GM19397 (cell line): Measurements from ENCODE around the gene PLEKHH2.
"Not testable (repeated sequence)": the region's sequence is repeated elsewhere in the genome, so short reads cannot be mapped to it uniquely, and the experiment has no call there.

Experiments used
- ATAC-seq: cut with Tn5 transposase; IDR thresholded peaks from one replicate; pipeline ENCODE4 v1.9.1; 2021; ENCODE audit warnings: mild to moderate bottlenecking, moderate library complexity; ENCODE audit not compliant: unreplicated experiment

Gene PLEKHH2

GRCh38 chr2:43637030-43637803 is at the start of gene PLEKHH2:
PLEKHH2 (plus strand) TSS chr2:43637260; CDS start chr2:43644674, 7,414 bp downstream.
- peak; percentile 100 for ATAC-seq

GRCh38 chr2:43592443-43592842 is 44.6 kb upstream of the PLEKHH2 start:
- no peak for ATAC-seq

DNA sequence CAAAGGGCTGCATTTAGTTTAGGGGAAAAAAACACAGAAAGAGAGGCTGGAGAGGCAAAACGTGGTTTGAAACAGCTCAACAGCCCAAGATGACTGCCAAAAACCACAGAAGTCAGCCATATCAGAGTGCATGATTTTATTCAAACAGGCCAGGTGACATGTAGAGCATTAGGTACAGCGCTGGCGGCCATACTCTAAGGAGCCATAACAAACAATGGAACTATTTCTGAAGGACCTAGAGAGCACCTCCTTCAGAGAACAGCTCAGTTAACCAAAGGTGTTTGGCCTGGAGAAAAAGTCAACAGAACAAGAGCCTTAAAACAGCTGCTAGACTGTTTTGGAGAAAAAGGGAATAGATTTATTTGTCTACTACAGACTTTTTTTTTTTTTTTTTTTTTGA is 43.8 kb upstream of the PLEKHH2 start:
- ATAC-seq, result no peak

DNA sequence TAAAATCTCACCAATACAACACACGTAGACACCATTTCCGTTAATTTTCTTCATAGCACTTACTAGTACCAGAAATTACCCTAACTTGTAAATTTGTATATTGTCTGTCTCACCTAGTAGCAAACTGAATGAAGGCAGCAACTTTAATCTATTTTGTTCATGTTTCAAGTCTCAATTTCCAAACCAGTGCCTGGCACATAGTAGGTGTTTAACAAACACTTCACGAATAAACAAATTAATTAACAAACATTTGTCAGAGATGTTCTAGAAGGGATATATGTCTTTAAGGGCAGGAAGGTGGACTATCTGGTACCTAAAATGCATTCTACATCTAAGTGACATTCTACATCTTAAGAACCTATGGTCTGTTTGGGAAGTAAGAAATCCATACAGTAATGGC is 42.2 kb upstream of the PLEKHH2 start:
- no peak for ATAC-seq

- ATAC-seq, result peak; percentile 99
Measured at GRCh38 chr2:43595603-43596412, 41.3 kb upstream of the PLEKHH2 start, which contains the start of gene THADA. THADA (minus strand) TSS chr2:43596038; CDS start chr2:43592392, 3,646 bp downstream.

- ATAC-seq, result not testable (repeated sequence)
Measured at GRCh38 chr2:43600596-43600995, 36.5 kb upstream of the PLEKHH2 start.

DNA sequence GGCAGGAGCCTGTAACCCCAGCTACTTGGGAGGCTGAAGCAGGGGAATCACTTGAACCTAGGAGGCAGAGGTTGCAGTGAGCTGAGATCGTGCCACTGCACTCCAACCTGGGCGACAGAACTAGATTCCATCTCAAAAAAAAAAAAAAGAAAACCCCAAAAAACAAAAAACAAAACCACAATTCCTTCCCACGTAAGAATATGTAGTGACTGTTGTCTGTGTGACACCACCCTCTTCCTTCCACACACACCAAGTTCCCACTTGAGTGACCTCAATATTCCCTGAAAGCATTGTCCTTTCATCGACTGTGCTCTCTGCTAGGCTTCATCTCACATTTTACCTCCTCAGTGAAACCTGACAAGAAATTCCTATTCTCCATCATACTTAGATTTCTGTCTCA is 32.4 kb upstream of the PLEKHH2 start:
- no peak for ATAC-seq

DNA sequence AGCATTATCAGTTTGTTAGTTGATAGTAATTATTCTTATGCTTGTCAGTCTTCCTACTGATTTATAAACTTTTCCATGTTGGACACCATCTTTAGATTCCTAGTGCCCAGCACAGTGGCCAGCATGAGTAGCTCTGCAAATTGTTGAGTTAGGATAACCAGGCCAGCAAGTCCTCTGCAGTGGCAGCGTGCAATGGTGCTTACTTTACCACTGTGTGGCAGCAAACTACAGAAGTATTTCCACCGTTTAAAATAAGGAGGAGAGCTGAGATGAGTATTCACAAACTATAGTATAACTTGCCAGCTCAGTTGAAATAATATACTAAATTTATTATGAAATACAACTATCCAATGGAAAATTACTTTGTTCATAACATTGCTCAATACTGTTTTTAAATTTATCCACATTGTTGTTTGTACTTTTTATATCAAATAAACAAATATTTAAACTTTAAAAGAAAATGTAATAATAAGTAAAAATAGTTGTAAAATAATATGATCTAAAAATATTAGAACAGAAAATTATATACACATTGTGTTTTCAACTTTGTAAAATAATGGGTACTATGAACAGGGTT is 31.9 kb upstream of the PLEKHH2 start:
- ATAC-seq, result no peak

DNA sequence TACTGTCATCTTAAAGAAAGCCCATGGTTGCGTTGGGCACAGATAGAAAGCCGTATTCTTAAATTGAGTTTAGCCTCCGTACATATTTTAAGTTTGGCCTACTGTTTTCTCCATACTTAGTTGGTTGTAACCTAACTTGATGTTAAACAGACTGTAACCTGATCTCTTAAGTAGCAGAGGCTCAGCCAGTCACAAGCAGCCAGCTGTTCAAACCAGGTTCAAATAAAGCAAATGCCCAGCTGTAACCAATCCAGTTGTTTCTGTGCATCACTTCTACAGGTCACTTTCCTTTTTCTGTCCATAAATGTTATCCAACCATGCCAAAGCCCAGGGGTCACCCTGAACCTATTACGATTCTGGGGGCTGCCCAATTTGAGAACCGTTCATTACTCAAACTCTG is 31.2 kb upstream of the PLEKHH2 start:
- no peak for ATAC-seq

GRCh38 chr2:43609290-43609918 is 27.7 kb upstream of the PLEKHH2 start:
- no peak for ATAC-seq

DNA sequence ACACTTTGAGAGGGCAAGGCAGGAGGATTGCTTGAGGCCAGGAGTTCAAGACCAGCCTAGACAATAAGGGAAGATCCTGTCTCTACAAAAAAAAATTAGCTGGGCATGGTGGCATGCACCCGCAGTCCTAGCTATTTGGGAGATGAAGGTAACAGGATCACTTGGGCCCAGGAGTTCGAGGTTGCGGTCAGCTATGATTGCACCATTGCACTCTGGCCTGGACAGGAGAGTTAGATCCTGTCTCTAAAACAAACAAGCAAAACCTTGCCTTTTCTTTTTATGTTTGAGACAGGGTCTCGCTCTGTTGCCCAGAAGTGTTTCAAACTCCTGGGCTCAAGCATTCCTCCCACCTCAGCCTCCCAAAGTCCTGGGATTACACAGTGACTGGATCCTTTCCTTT is 26.7 kb upstream of the PLEKHH2 start:
- no peak for ATAC-seq

DNA sequence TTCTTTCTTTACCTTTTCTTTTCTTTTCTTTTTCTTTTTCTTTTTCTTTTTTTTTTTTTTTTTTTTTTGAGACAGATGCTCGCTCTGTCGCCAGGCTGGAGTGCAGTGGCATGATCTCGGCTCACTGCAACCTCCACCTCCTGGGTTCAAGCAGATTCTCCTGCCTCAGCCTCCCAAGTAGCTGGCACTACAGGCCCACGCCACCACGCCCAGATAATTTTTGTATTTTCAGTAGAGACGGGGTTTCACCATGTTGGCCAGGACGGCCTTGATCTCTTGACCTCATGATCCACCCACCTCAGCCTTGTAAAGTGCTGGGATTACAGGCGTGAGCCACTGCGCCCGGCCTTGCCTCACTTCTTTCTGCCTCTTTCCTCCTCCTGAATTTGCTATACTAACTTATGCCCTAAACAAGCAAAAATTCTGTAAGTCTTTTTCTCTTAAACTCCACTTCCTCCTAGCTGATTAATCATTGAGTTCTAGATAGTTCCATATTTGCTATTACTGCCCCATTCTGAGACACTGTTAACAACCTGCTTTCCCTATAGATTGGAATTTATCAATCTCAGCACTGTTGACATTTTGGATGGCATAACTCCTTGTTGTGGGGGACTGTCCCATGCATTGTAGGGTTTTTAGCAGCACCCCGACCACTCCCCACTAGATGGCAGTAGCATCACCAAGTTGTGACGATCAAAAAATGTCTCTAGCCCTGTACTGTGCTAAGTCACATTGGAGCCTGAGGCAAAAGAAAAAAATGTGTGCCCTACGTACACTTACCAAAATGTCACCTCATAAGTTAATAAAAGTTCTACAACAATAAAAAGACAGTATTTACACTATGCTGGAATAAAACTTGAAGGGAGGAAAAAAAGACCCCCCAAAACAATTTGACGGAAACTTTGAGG is 24.8 kb upstream of the PLEKHH2 start:
- peak; percentile 77 for ATAC-seq

- no peak for ATAC-seq
Measured at GRCh38 chr2:43612944-43613343, 24.1 kb upstream of the PLEKHH2 start.

DNA sequence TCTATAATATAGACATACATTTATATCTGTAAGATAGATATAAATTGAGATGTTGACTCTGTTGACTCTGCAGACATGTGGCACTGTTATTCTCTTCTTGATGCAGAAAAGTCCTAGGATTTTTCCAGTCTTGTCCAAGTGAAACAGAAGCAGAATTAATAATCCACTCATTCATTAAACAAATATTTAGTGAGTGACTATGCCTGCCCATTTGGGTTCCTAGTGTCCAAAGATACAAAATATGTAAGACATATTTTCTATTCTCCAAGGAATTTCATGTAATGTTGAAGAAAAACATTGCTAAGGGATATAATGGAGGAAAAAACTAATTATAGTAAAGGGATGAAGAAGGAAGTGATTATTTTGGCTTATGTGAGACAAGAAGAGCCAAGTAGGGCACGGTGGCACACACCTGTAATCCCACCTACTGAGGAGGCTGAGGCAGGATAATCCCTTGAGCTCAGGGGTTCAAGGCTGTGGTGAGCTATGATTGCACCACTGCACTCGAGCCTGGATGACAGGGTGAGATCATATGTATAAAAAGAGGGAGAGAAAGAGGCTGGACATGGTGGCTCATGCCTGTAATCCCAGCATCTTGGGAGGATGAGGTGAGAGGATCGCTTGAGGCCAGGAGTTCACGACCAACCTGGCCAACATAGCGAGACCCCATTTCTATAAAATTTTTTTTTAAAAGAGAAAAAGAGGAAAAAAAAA is 19.9 kb upstream of the PLEKHH2 start:
- no peak for ATAC-seq

- no peak for ATAC-seq
Measured at GRCh38 chr2:43619511-43619910, 17.5 kb upstream of the PLEKHH2 start.

GRCh38 chr2:43622931-43623451 is 14.1 kb upstream of the PLEKHH2 start:
- ATAC-seq, result no peak

- ATAC-seq, result no peak
Measured at GRCh38 chr2:43631618-43632317, 5.3 kb upstream of the PLEKHH2 start.

- ATAC-seq, result no peak
Measured at GRCh38 chr2:43634604-43635306, 2.3 kb upstream of the PLEKHH2 start.
